Activated CD8-positive, alpha-beta memory T cell treated with anti-CD3 and anti-CD28 coated beads, Interleukin-2, amount 10 ng/mL, durations not matched to agents 7 days and 5 days (primary cell): ENCODE data around the gene NCOA6. TPM values are rescaled to one million over a fixed set of nuclear protein-coding genes. Genes with fewer than 3 reads are reported as not detected.
"Not testable (repeated sequence)": the region's sequence is repeated elsewhere in the genome, so short reads cannot be mapped to it uniquely, and the experiment has no call there.

Experiments
- ATAC-seq: fragments of 150-1000 bp; cut with Tn5 transposase; one replicate; pipeline ENCODE4 v1.10.0; 2021; ENCODE audit warnings: moderate library complexity
- CTCF ChIA-PET: fragments of 350-600 bp; sonication (Branson Sonifier 250); formaldehyde crosslinking; loops from one replicate; lab custom pipeline; 2021; ENCODE audit warnings: antibody characterized with exemption; lab: Charles Lee
- DNase-seq: peaks from one replicate; pipeline ENCODE4 v3.0.0-alpha.2; 2020
- H3K27ac Mint-ChIP-seq: one replicate; pipeline ENCODE4 v1.8.0; 2021; ENCODE audit warnings: mild to moderate bottlenecking, mixed read lengths
- H3K27me3 Mint-ChIP-seq: one replicate; pipeline ENCODE4 v1.8.0; 2021; ENCODE audit warnings: mixed read lengths
- H3K36me3 Mint-ChIP-seq: one replicate; pipeline ENCODE4 v1.8.0; 2021; ENCODE audit warnings: mild to moderate bottlenecking, mixed read lengths
- H3K4me1 Mint-ChIP-seq: one replicate; pipeline ENCODE4 v1.8.0; 2021; ENCODE audit warnings: mixed read lengths
- H3K4me3 Mint-ChIP-seq: one replicate; pipeline ENCODE4 v1.8.0; 2021; ENCODE audit warnings: mild to moderate bottlenecking, moderate library complexity, mixed read lengths
- H3K9me3 Mint-ChIP-seq: one replicate; pipeline ENCODE4 v1.8.0; 2022; ENCODE audit warnings: low read depth, mixed read lengths
- total RNA-seq, 2 experiments: library from RNA; stranded (reverse); gene quantifications; one replicate each; pipeline ENCODE4 v1.2.3, GENCODE V29; 2021

NCOA6 gene
- total RNA-seq, 2 experiments from 2014 or later = 29.5 to 34.0 TPM

- H3K9me3 Mint-ChIP-seq = no peaks in the 10 kb centered on the region
- no peak for ATAC-seq
- H3K36me3 Mint-ChIP-seq = peaks cover 7% of the 10 kb centered on the region
- no peaks in the 10 kb centered on the region for H3K27me3 Mint-ChIP-seq
- DNase-seq = no peak
- no peaks in the 10 kb centered on the region for H3K4me1 Mint-ChIP-seq
- H3K4me3 Mint-ChIP-seq = no peak overlapping the region
- no peak overlapping the region for H3K27ac Mint-ChIP-seq
- CTCF ChIA-PET = interaction anchor here (1.1 to 2.9 kb wide), 3 partner anchors 12 to 479 kb away, joined by 3 to 13 read pairs (median 4); no protein-coding TSS in a partner anchor
Measured at GRCh38 chr20:34791289-34792020, 34.0 kb downstream of the NCOA6 start.

- H3K4me3 Mint-ChIP-seq = no peak overlapping the region
- peaks cover 5% of the 10 kb centered on the region for H3K4me1 Mint-ChIP-seq
- no peak for ATAC-seq
- peaks cover 4% of the 10 kb centered on the region for H3K36me3 Mint-ChIP-seq
- DNase-seq = no peak
- H3K9me3 Mint-ChIP-seq = no peaks in the 10 kb centered on the region
- H3K27ac Mint-ChIP-seq = no peak overlapping the region
- no peaks in the 10 kb centered on the region for H3K27me3 Mint-ChIP-seq
- CTCF ChIA-PET = interaction anchor here (1.4 to 2.2 kb wide), 3 partner anchors 11 to 468 kb away, joined by 6 to 9 read pairs (median 8); no protein-coding TSS in a partner anchor
Measured at GRCh38 chr20:34781220-34781619, 44.2 kb downstream of the NCOA6 start.

GRCh38 chr20:34780291-34780690 is 45.2 kb downstream of the NCOA6 start:
- H3K27me3 Mint-ChIP-seq, H3K4me3 Mint-ChIP-seq, ATAC-seq, H3K36me3 Mint-ChIP-seq, H3K27ac Mint-ChIP-seq, H3K9me3 Mint-ChIP-seq, DNase-seq, H3K4me1 Mint-ChIP-seq: not testable (repeated sequence)
- CTCF ChIA-PET = interaction anchor here (2.2 kb wide), 1 partner anchor 11 kb away, joined by 8 read pairs; no protein-coding TSS in a partner anchor

- no peak overlapping the region for H3K27ac Mint-ChIP-seq
- no peaks in the 10 kb centered on the region for H3K27me3 Mint-ChIP-seq
- H3K36me3 Mint-ChIP-seq = peaks cover 14% of the 10 kb centered on the region
- CTCF ChIA-PET = interaction anchor here (0.9 kb wide), 1 partner anchor 183 kb away, joined by 3 read pairs; no protein-coding TSS in a partner anchor
- no peak overlapping the region for H3K4me3 Mint-ChIP-seq
- H3K9me3 Mint-ChIP-seq = no peaks in the 10 kb centered on the region
- no peak for ATAC-seq
- no peak for DNase-seq
- H3K4me1 Mint-ChIP-seq = peaks cover 5% of the 10 kb centered on the region
Measured at GRCh38 chr20:34776177-34776576, 49.3 kb downstream of the NCOA6 start.

- no peaks in the 10 kb centered on the region for H3K9me3 Mint-ChIP-seq
- no peak overlapping the region for H3K4me3 Mint-ChIP-seq
- H3K4me1 Mint-ChIP-seq = peaks cover 4% of the 10 kb centered on the region
- H3K36me3 Mint-ChIP-seq = peaks cover 14% of the 10 kb centered on the region
- ATAC-seq (no peak), DNase-seq (no peak)
- CTCF ChIA-PET = interaction anchor here (3.7 kb wide), 1 partner anchor 462 kb away, joined by 14 read pairs; no protein-coding TSS in a partner anchor
- no peaks in the 10 kb centered on the region for H3K27me3 Mint-ChIP-seq
- H3K27ac Mint-ChIP-seq = no peak overlapping the region
Measured at GRCh38 chr20:34774886-34775285, 50.6 kb downstream of the NCOA6 start.

GRCh38 chr20:34774449-34774848 is 51.0 kb downstream of the NCOA6 start:
- no peaks in the 10 kb centered on the region for H3K27me3 Mint-ChIP-seq
- H3K27ac Mint-ChIP-seq = no peak overlapping the region
- CTCF ChIA-PET = interaction anchor here (3.7 kb wide), 1 partner anchor 462 kb away, joined by 14 read pairs; no protein-coding TSS in a partner anchor
- ATAC-seq (no peak), DNase-seq (no peak)
- H3K9me3 Mint-ChIP-seq = no peaks in the 10 kb centered on the region
- H3K36me3 Mint-ChIP-seq = peaks cover 14% of the 10 kb centered on the region
- H3K4me1 Mint-ChIP-seq = no peaks in the 10 kb centered on the region
- H3K4me3 Mint-ChIP-seq = no peak overlapping the region

- H3K4me3 Mint-ChIP-seq = no peak overlapping the region
- peaks cover 14% of the 10 kb centered on the region for H3K36me3 Mint-ChIP-seq
- H3K27ac Mint-ChIP-seq = no peak overlapping the region
- H3K27me3 Mint-ChIP-seq = no peaks in the 10 kb centered on the region
- no peaks in the 10 kb centered on the region for H3K9me3 Mint-ChIP-seq
- no peaks in the 10 kb centered on the region for H3K4me1 Mint-ChIP-seq
- no peak for DNase-seq
- no peak for ATAC-seq
- CTCF ChIA-PET = interaction anchor here (3.7 kb wide), 1 partner anchor 461 kb away, joined by 14 read pairs; no protein-coding TSS in a partner anchor
Measured at GRCh38 chr20:34773726-34774125, 51.7 kb downstream of the NCOA6 start.

- Mint-ChIP-seq H3K9me3 (no peaks in the 10 kb centered on the region), H3K27me3 (no peaks in the 10 kb centered on the region), H3K4me3 (no peak overlapping the region), H3K4me1 (no peaks in the 10 kb centered on the region), H3K36me3 (peaks cover 18% of the 10 kb centered on the region), H3K27ac (no peak overlapping the region)
- CTCF ChIA-PET = interaction anchor here (0.7 to 3.7 kb wide), 4 partner anchors 13 to 460 kb away, joined by 3 to 14 read pairs (median 3); no protein-coding TSS in a partner anchor
- DNase-seq (no peak), ATAC-seq (no peak)
Measured at GRCh38 chr20:34772437-34772836, 53.0 kb downstream of the NCOA6 start.

- Mint-ChIP-seq H3K27me3 (no peaks in the 10 kb centered on the region), H3K36me3 (peaks cover 18% of the 10 kb centered on the region), H3K9me3 (no peaks in the 10 kb centered on the region), H3K4me1 (no peaks in the 10 kb centered on the region), H3K27ac (peak overlapping the region; percentile 44), H3K4me3 (no peak overlapping the region)
- no peak for ATAC-seq
- CTCF ChIA-PET = interaction anchor here (1.3 to 3.7 kb wide), 3 partner anchors 14 to 459 kb away, joined by 3 to 14 read pairs (median 3); no protein-coding TSS in a partner anchor
- no peak for DNase-seq
Measured at GRCh38 chr20:34771680-34772081, 53.8 kb downstream of the NCOA6 start.

GRCh38 chr20:34768096-34768495 is 57.4 kb downstream of the NCOA6 start:
- CTCF ChIA-PET = interaction anchor here (0.6 to 6.9 kb wide), 8 partner anchors 8 to 568 kb away, joined by 3 to 65 read pairs (median 4); no protein-coding TSS in a partner anchor
- no peak for DNase-seq

GRCh38 chr20:34762031-34762555 is 63.4 kb downstream of the NCOA6 start:
- no peaks in the 10 kb centered on the region for H3K9me3 Mint-ChIP-seq
- CTCF ChIA-PET = interaction anchor here (0.9 to 2.1 kb wide), 2 partner anchors 54 to 450 kb away, joined by 3 to 9 read pairs; no protein-coding TSS in a partner anchor
- DNase-seq (no peak), ATAC-seq (no peak)
- no peak overlapping the region for H3K4me3 Mint-ChIP-seq
- H3K27me3 Mint-ChIP-seq = no peaks in the 10 kb centered on the region
- peaks cover 6% of the 10 kb centered on the region for H3K4me1 Mint-ChIP-seq
- no peak overlapping the region for H3K27ac Mint-ChIP-seq
- H3K36me3 Mint-ChIP-seq = peaks cover 32% of the 10 kb centered on the region

More at GRCh38 chr20:34768096-34768495, 57.4 kb downstream of the NCOA6 start:
- no peak overlapping the region for H3K4me3 Mint-ChIP-seq
- no peaks in the 10 kb centered on the region for H3K27me3 Mint-ChIP-seq
- ATAC-seq = no peak
- H3K36me3 Mint-ChIP-seq = peaks cover 18% of the 10 kb centered on the region
- peaks cover 1% of the 10 kb centered on the region for H3K4me1 Mint-ChIP-seq
- H3K27ac Mint-ChIP-seq = no peak overlapping the region
- H3K9me3 Mint-ChIP-seq = no peaks in the 10 kb centered on the region

- no peak for ATAC-seq
- no peak overlapping the region for H3K27ac Mint-ChIP-seq
- CTCF ChIA-PET = interaction anchor here (1.0 to 2.4 kb wide), 3 partner anchors 14 to 443 kb away, joined by 3 to 9 read pairs (median 6); no protein-coding TSS in a partner anchor
- peaks cover 3% of the 10 kb centered on the region for H3K4me1 Mint-ChIP-seq
- DNase-seq = no peak
- H3K36me3 Mint-ChIP-seq = peaks cover 32% of the 10 kb centered on the region
- no peaks in the 10 kb centered on the region for H3K9me3 Mint-ChIP-seq
- H3K4me3 Mint-ChIP-seq = no peak overlapping the region
- no peaks in the 10 kb centered on the region for H3K27me3 Mint-ChIP-seq
Measured at GRCh38 chr20:34755367-34755766, 70.1 kb downstream of the NCOA6 start.

GRCh38 chr20:34754611-34755010 is 70.8 kb downstream of the NCOA6 start:
- ATAC-seq (no peak), DNase-seq (no peak)
- CTCF ChIA-PET = interaction anchor here (1.7 to 2.4 kb wide), 3 partner anchors 13 to 442 kb away, joined by 4 to 9 read pairs (median 6); no protein-coding TSS in a partner anchor
- Mint-ChIP-seq H3K27ac (no peak overlapping the region), H3K27me3 (no peaks in the 10 kb centered on the region), H3K4me3 (no peak overlapping the region), H3K9me3 (no peaks in the 10 kb centered on the region), H3K4me1 (peaks cover 3% of the 10 kb centered on the region), H3K36me3 (peaks cover 37% of the 10 kb centered on the region)
